Measurements from ENCODE around the gene OTOP3. TPM values are rescaled to one million over a fixed set of nuclear protein-coding genes. Genes with fewer than 3 reads are reported as not detected.

The OTOP3 gene
- total RNA-seq, 1 experiment from 2014 or later: not detected

DNA sequence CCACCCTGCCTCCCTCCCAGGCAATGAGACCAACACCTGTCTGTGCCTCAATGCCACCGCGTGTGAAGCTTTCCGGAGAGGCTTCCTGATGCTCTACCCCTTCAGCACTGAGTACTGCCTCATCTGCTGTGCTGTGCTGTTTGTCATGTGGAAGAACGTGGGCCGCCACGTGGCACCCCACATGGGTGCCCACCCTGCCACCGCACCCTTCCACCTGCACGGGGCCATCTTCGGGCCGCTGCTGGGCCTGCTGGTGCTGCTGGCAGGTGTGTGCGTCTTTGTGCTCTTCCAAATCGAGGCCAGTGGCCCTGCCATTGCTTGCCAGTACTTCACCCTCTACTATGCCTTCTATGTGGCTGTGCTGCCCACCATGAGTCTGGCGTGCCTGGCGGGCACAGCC is 10.9 kb downstream of the OTOP3 start:
- Histone ChIP-seq H4K8ac (replicated peaks; ENCODE audit: insufficient read length, low read depth, low read length) (no peak overlapping the region), H3K56ac (ENCODE audit: insufficient read length, low read depth, low read length) (no peak overlapping the region), H4K5ac (ENCODE audit: insufficient read length, low read depth, low read length) (no peak overlapping the region), H3K4me2 (ENCODE audit: insufficient read depth, insufficient read length, low read length) (no peak overlapping the region), H3K23me2 (ENCODE audit: insufficient read length, low read depth, low read length, poor library complexity, severe bottlenecking) (no peaks in the 10 kb centered on the region), H3K14ac (ENCODE audit: insufficient read depth, low read length) (no peak overlapping the region), H3K23ac (ENCODE audit: insufficient read length, low read depth, low read length) (no peak overlapping the region), H2BK5ac (ENCODE audit: insufficient read length, low read length) (no peak overlapping the region), H3T11ph (ENCODE audit: low read length) (no peak overlapping the region), H3K79me2 (ENCODE audit: insufficient read depth, low read length) (no peaks in the 10 kb centered on the region), H2AFZ (ENCODE audit: low read length) (no peak overlapping the region), H4K91ac (ENCODE audit: insufficient read length, low read depth, low read length) (no peak overlapping the region), H2BK120ac (ENCODE audit: low read depth, low read length, poor library complexity, severe bottlenecking) (no peak overlapping the region), H2BK20ac (ENCODE audit: low read depth, low read length, poor library complexity, severe bottlenecking) (no peak overlapping the region), H3K9ac (ENCODE audit: extremely low read depth, insufficient read length, low read length) (no peak overlapping the region), H2AK5ac (ENCODE audit: insufficient read length, low read length) (no peak overlapping the region), H3K9me3 (ENCODE audit: control insufficient read depth, low read depth, low read length) (no peaks in the 10 kb centered on the region), H3K18ac (ENCODE audit: insufficient read length, low read depth, low read length) (no peak overlapping the region), H3K4me1 (ENCODE audit: insufficient read depth, low read length) (no peaks in the 10 kb centered on the region; the same call in 1 of the 2 replicates), H2BK15ac (ENCODE audit: low read depth, low read length) (no peak overlapping the region), H3K4ac (ENCODE audit: low read depth, low read length) (no peak overlapping the region), H3K79me1 (ENCODE audit: insufficient read depth, low read depth, low read length, poor library complexity, severe bottlenecking) (no peaks in the 10 kb centered on the region), H3K27me3 (ENCODE audit: insufficient read depth, low read length) (no peaks in the 10 kb centered on the region; the same call in 1 of the 2 replicates), H4K20me1 (ENCODE audit: control insufficient read depth, insufficient read depth, insufficient read length) (no peaks in the 10 kb centered on the region), H3K27ac (ENCODE audit: insufficient read length, low read depth, low read length) (no peak overlapping the region), H2BK12ac (ENCODE audit: insufficient read length, low read depth, low read length) (no peak overlapping the region)
- Mint-ChIP-seq H3K4me1 (peaks cover 22 to 32% of the 10 kb centered on the region in 2 experiments), H3K9me3 (no peaks in the 10 kb centered on the region), H3K4me3 (no peak overlapping the region), H3K36me3 (ENCODE audit: insufficient read depth in 1 of 3, low read depth in 3 of 3) (no peaks in the 10 kb centered on the region), H3K27ac (no peak overlapping the region), H3K27me3 (ENCODE audit: low read depth) (peaks cover 37% of the 10 kb centered on the region)
- DNase-seq: no peak
- WGBS (ENCODE audit: extremely low coverage, insufficient read length, low lambda C conversion rate): no CpG with 5 or more reads among the region's 14 CpGs
- TF ChIP-seq, protein P1, sequence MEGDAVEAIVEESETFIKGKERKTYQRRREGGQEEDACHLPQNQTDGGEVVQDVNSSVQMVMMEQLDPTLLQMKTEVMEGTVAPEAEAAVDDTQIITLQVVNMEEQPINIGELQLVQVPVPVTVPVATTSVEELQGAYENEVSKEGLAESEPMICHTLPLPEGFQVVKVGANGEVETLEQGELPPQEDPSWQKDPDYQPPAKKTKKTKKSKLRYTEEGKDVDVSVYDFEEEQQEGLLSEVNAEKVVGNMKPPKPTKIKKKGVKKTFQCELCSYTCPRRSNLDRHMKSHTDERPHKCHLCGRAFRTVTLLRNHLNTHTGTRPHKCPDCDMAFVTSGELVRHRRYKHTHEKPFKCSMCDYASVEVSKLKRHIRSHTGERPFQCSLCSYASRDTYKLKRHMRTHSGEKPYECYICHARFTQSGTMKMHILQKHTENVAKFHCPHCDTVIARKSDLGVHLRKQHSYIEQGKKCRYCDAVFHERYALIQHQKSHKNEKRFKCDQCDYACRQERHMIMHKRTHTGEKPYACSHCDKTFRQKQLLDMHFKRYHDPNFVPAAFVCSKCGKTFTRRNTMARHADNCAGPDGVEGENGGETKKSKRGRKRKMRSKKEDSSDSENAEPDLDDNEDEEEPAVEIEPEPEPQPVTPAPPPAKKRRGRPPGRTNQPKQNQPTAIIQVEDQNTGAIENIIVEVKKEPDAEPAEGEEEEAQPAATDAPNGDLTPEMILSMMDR (conservative IDR thresholded peaks at IDR 0.05): no peak

All from H9 (cell line).